ENCODE data around the gene ITSN1. TPM values are rescaled to one million over a fixed set of nuclear protein-coding genes. Genes with fewer than 3 reads are reported as not detected.

ITSN1 gene
- total and polyA plus RNA-seq, 4 donors: 20.3 to 112 (median 40.2) TPM

DNA sequence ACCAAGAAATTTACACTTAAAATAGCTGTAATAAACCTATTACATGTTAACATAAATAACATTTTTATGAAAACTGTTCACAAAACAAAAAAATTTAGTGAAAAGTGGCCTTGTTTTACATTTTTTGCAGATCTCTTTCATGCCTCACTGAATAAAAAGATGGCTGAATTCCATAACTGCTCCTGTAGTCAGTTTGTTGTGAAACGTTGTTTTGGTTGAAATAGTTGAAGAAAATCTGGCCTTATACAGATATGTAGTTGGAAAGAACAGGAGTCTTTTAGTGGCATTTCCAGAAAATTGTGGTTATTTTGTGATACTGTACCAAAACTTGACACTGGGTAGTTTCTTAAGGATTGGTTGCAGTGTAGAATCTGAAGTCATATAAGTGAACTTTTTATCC is 18.1 kb downstream of the ITSN1 start:
- DNase-seq (ENCODE audit: low spot score): no peak
- Histone ChIP-seq H3K4me3 (ENCODE audit: low read depth in 1 of 3, low read length in 3 of 3) (no peak overlapping the region), H3K9me3 (ENCODE audit: control insufficient read depth in 4 of 4, low read length in 3 of 4) (no peaks in the 10 kb centered on the region), H3K36me3 (ENCODE audit: control insufficient read depth in 4 of 4, insufficient read depth in 3 of 4, low read depth in 1 of 4, low read length in 3 of 4) (no peaks in the 10 kb centered on the region), H3K9ac (ENCODE audit: low read depth in 1 of 2, low read length in 2 of 2) (no peak overlapping the region), H3K27ac (ENCODE audit: low read depth in 1 of 2, low read length in 2 of 2) (no peak overlapping the region), H3K4me1 (ENCODE audit: control insufficient read depth in 4 of 4, insufficient read depth in 4 of 4, low read length in 3 of 4) (peaks cover 2 to 15% (median 10%) of the 10 kb centered on the region in 4 donors), H3K27me3 (ENCODE audit: control insufficient read depth in 4 of 4, insufficient read depth in 4 of 4, low read length in 3 of 4) (no peaks in the 10 kb centered on the region)
- 62% methylated on average over 1 of the region's 1 CpG for WGBS
- no peak for TF ChIP-seq HNF4G (IDR thresholded peaks at IDR 0.05)
- TF ChIP-seq HNF4A (conservative IDR thresholded peaks at IDR 0.05): no peak
- no peak for TF ChIP-seq GABPA (IDR thresholded peaks at IDR 0.05 in 1 of 2, conservative IDR thresholded peaks at IDR 0.05 in 1 of 2)
- TF ChIP-seq EGR1 (IDR thresholded peaks at IDR 0.05; ENCODE audit: low read depth in 2 of 2): no peak
- TF ChIP-seq TAF1 (conservative IDR thresholded peaks at IDR 0.05): no peak
- no peak for TF ChIP-seq YY1 (IDR thresholded peaks at IDR 0.05)
- TF ChIP-seq RXRA (IDR thresholded peaks at IDR 0.05): no peak
- TF ChIP-seq, protein P1, sequence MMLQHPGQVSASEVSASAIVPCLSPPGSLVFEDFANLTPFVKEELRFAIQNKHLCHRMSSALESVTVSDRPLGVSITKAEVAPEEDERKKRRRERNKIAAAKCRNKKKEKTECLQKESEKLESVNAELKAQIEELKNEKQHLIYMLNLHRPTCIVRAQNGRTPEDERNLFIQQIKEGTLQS (IDR thresholded peaks at IDR 0.05): no peak
- TF ChIP-seq FOXA1 (IDR thresholded peaks at IDR 0.05): no peak
- TF ChIP-seq, protein P2, sequence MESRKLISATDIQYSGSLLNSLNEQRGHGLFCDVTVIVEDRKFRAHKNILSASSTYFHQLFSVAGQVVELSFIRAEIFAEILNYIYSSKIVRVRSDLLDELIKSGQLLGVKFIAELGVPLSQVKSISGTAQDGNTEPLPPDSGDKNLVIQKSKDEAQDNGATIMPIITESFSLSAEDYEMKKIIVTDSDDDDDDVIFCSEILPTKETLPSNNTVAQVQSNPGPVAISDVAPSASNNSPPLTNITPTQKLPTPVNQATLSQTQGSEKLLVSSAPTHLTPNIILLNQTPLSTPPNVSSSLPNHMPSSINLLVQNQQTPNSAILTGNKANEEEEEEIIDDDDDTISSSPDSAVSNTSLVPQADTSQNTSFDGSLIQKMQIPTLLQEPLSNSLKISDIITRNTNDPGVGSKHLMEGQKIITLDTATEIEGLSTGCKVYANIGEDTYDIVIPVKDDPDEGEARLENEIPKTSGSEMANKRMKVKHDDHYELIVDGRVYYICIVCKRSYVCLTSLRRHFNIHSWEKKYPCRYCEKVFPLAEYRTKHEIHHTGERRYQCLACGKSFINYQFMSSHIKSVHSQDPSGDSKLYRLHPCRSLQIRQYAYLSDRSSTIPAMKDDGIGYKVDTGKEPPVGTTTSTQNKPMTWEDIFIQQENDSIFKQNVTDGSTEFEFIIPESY (IDR thresholded peaks at IDR 0.05): no peak
- TF ChIP-seq NR2F2 (IDR thresholded peaks at IDR 0.05): no peak
- TF ChIP-seq, protein P3, sequence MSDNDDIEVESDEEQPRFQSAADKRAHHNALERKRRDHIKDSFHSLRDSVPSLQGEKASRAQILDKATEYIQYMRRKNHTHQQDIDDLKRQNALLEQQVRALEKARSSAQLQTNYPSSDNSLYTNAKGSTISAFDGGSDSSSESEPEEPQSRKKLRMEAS (IDR thresholded peaks at IDR 0.05): no peak
- TF ChIP-seq, protein P4, sequence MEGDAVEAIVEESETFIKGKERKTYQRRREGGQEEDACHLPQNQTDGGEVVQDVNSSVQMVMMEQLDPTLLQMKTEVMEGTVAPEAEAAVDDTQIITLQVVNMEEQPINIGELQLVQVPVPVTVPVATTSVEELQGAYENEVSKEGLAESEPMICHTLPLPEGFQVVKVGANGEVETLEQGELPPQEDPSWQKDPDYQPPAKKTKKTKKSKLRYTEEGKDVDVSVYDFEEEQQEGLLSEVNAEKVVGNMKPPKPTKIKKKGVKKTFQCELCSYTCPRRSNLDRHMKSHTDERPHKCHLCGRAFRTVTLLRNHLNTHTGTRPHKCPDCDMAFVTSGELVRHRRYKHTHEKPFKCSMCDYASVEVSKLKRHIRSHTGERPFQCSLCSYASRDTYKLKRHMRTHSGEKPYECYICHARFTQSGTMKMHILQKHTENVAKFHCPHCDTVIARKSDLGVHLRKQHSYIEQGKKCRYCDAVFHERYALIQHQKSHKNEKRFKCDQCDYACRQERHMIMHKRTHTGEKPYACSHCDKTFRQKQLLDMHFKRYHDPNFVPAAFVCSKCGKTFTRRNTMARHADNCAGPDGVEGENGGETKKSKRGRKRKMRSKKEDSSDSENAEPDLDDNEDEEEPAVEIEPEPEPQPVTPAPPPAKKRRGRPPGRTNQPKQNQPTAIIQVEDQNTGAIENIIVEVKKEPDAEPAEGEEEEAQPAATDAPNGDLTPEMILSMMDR (IDR thresholded peaks at IDR 0.05; ENCODE audit: low read depth, low read length, missing input control): no peak

DNA sequence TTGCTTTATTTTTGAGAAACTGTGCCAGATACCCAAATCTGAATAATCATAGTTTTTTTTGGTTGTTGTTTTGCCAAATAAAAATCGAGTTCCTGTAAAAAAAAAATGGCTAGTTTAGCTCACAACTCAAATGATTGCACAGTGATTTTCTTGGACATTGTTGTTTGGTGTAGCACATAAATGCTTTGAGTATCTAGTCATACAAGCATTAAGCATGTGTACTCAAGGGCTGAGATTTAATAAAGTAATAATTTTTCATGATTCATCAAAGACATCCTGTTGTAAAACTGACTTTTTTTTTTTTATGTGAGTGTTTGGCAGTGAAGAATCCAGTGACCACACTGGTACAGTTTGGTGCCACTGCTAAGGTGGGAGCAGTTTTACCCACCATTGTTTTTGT is 18.8 kb downstream of the ITSN1 start:
- no peak overlapping the region for H3K9ac ChIP-seq (ENCODE audit: low read depth in 1 of 2, low read length in 2 of 2)
- DNase-seq (ENCODE audit: low spot score): no peak
- no peaks in the 10 kb centered on the region for H3K9me3 ChIP-seq (ENCODE audit: control insufficient read depth in 4 of 4, low read length in 3 of 4)
- whole genome bisulfite sequencing: 94% methylated on average over 1 of the region's 1 CpG
- H3K27me3 ChIP-seq (ENCODE audit: control insufficient read depth in 4 of 4, insufficient read depth in 4 of 4, low read length in 3 of 4): no peaks in the 10 kb centered on the region
- H3K4me1 ChIP-seq (ENCODE audit: control insufficient read depth in 4 of 4, insufficient read depth in 4 of 4, low read length in 3 of 4): peaks cover 2 to 12% (median 7%) of the 10 kb centered on the region in 4 donors
- H3K4me3 ChIP-seq (ENCODE audit: low read depth in 1 of 3, low read length in 3 of 3): no peak overlapping the region
- no peaks in the 10 kb centered on the region for H3K36me3 ChIP-seq (ENCODE audit: control insufficient read depth in 4 of 4, insufficient read depth in 3 of 4, low read depth in 1 of 4, low read length in 3 of 4)
- no peak overlapping the region for H3K27ac ChIP-seq (ENCODE audit: low read depth in 1 of 2, low read length in 2 of 2)
- TF ChIP-seq, protein P4 (IDR thresholded peaks at IDR 0.05; ENCODE audit: low read depth, low read length, missing input control): no peak
- TF ChIP-seq, protein P5, sequence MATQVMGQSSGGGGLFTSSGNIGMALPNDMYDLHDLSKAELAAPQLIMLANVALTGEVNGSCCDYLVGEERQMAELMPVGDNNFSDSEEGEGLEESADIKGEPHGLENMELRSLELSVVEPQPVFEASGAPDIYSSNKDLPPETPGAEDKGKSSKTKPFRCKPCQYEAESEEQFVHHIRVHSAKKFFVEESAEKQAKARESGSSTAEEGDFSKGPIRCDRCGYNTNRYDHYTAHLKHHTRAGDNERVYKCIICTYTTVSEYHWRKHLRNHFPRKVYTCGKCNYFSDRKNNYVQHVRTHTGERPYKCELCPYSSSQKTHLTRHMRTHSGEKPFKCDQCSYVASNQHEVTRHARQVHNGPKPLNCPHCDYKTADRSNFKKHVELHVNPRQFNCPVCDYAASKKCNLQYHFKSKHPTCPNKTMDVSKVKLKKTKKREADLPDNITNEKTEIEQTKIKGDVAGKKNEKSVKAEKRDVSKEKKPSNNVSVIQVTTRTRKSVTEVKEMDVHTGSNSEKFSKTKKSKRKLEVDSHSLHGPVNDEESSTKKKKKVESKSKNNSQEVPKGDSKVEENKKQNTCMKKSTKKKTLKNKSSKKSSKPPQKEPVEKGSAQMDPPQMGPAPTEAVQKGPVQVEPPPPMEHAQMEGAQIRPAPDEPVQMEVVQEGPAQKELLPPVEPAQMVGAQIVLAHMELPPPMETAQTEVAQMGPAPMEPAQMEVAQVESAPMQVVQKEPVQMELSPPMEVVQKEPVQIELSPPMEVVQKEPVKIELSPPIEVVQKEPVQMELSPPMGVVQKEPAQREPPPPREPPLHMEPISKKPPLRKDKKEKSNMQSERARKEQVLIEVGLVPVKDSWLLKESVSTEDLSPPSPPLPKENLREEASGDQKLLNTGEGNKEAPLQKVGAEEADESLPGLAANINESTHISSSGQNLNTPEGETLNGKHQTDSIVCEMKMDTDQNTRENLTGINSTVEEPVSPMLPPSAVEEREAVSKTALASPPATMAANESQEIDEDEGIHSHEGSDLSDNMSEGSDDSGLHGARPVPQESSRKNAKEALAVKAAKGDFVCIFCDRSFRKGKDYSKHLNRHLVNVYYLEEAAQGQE (IDR thresholded peaks at IDR 0.05): no peak
- TF ChIP-seq GABPA (IDR thresholded peaks at IDR 0.05 in 1 of 2, conservative IDR thresholded peaks at IDR 0.05 in 1 of 2) (no peak), SP1 (IDR thresholded peaks at IDR 0.05) (no peak), FOXA2 (IDR thresholded peaks at IDR 0.05) (no peak), HNF4G (IDR thresholded peaks at IDR 0.05) (no peak), RAD21 (IDR thresholded peaks at IDR 0.05) (no peak), HNF4A (conservative IDR thresholded peaks at IDR 0.05) (no peak), FOXA1 (IDR thresholded peaks at IDR 0.05) (no peak), RXRA (IDR thresholded peaks at IDR 0.05) (no peak), JUND (IDR thresholded peaks at IDR 0.05) (no peak), YY1 (IDR thresholded peaks at IDR 0.05) (no peak), EGR1 (IDR thresholded peaks at IDR 0.05; ENCODE audit: low read depth in 2 of 2) (no peak), NR2F2 (IDR thresholded peaks at IDR 0.05) (no peak)
- TF ChIP-seq, protein P3 (IDR thresholded peaks at IDR 0.05): no peak
- TF ChIP-seq, protein P1 (IDR thresholded peaks at IDR 0.05): no peak
- TF ChIP-seq, protein P2 (IDR thresholded peaks at IDR 0.05): no peak

All from liver (tissue), 9 donors.